GM12891 (cell line): ENCODE data around the gene ATXN7.

Experiments
- POLR2A ChIP-seq: IDR thresholded peaks from 2 replicates; pipeline ENCODE4 v1.6.1; 2011; ENCODE audit warnings: low read depth, low read length, control low read depth
- POLR2AphosphoS5 ChIP-seq: IDR thresholded peaks from 2 replicates; pipeline ENCODE4 v1.6.1; 2011; ENCODE audit warnings: low read depth, low read length, control low read depth
- SPI1 ChIP-seq: IDR thresholded peaks from 2 replicates; pipeline ENCODE4 v1.6.1; 2011; ENCODE audit warnings: low read depth, low read length, control low read depth

DNA sequence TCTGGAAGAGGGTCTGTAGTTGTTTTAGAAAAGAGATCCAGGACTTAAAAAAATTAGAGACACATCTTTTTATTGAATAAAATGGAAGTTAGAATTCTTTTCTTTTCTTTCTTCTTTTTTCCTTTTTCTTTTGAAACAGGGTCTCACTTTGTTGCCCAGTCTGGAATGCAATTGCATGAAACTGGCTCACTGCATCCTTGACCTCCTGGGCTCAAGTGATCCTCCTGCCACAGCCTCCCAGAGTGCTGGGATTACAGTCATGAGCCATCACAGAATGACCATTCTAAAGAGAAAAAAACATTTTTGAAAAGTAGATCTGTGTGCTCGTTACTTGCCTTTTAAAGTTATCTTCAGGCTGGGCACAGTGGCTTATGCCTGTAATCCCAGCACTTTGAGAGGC, 3.6 kb downstream of the ATXN7 start:
- TF ChIP-seq POLR2A, result no peak
- no peak for TF ChIP-seq POLR2AphosphoS5
- TF ChIP-seq SPI1, result no peak
